Heart left ventricle (tissue), 16 donors: ENCODE data around the gene SLC9A7. TPM values are rescaled to one million over a fixed set of nuclear protein-coding genes. Genes with fewer than 3 reads are reported as not detected.
A peak's percentile ranks its signal among the peaks of the same experiment; 100 is the strongest.

ENCODE experiments used
- ATAC-seq, 4 donors: fragments of 200-7000 bp; cut with Tn5 transposase; one replicate each; pipeline ENCODE4 v1.9.1; 2020 to 2022; ENCODE audit warnings: moderate library complexity in 4 of 4, mild to moderate bottlenecking in 3 of 4, moderate number of reproducible peaks in 1 of 4
- DNase-seq, 5 donors: peaks; one replicate each; pipeline ENCODE4 v3.0.0-alpha.2; 2020
- H3K27ac ChIP-seq, 12 donors: fragments of 200-600 bp; sonication (generic) in 4 of 12; one replicate each; pipeline versions ENCODE4 v1.5.0 to v1.8.0; 2016 to 2022; ENCODE audit warnings: mild to moderate bottlenecking in 2 of 12
- H3K27me3 ChIP-seq, 9 donors: fragments of 200-600 bp; sonication (generic) in 2 of 9; one replicate each; pipeline versions ENCODE4 v1.5.1 to v1.8.0; 2016 to 2022; ENCODE audit warnings: mild to moderate bottlenecking in 3 of 9
- H3K36me3 ChIP-seq, 9 donors: fragments of 200-600 bp; sonication (generic) in 2 of 9; one replicate each; pipeline versions ENCODE4 v1.5.0 to v1.8.0; 2018 to 2022; ENCODE audit warnings: mild to moderate bottlenecking in 2 of 9
- H3K4me1 ChIP-seq, 12 donors: fragments of 200-600 bp; sonication (generic) in 4 of 12; one replicate each; pipeline versions ENCODE4 v1.5.0 to v1.8.0; 2016 to 2022; ENCODE audit warnings: mild to moderate bottlenecking in 3 of 12
- H3K4me3 ChIP-seq, 12 donors: fragments of 200-600 bp; sonication (generic) in 4 of 12; one replicate each; pipeline versions ENCODE4 v1.5.0 to v1.8.0; 2017 to 2022; ENCODE audit warnings: mild to moderate bottlenecking in 9 of 12, moderate library complexity in 4 of 12
- H3K9me3 ChIP-seq, 12 donors: fragments of 200-600 bp; sonication (generic) in 4 of 12; one replicate each; pipeline versions ENCODE4 v1.5.0 to v1.8.0; 2016 to 2022; ENCODE audit warnings: mild to moderate bottlenecking in 1 of 12
- POLR2A ChIP-seq, 2 donors: fragments of 450-650 bp; IDR thresholded peaks; one replicate each; pipeline ENCODE4 v1.6.1; 2017; ENCODE audit warnings: antibody characterized with exemption in 2 of 2, mild to moderate bottlenecking in 2 of 2, moderate library complexity in 2 of 2
- WGBS, 4 donors: extraction: QIAGEN DNeasy Blood & Tissue Kit in 2 of 4; methylation state at CpG; one replicate each; pipeline versions ENCODE4 v1.1.5 to v1.1.7; 2013 to 2018; 5-methylcytosine and 5-hydroxymethylcytosine counted together
- intact Hi-C, 10 donors: fragments of 100-400 bp; cut with DNase I; formaldehyde crosslinking; loops; one replicate each; pipeline versions ENCODE4 v1.11.1 to v1.14.2; 2022
- polyA plus RNA-seq, 2 donors: library from polyadenylated mRNA; stranded (reverse); fragments of 200-250 nt; gene quantifications; one replicate each; pipeline ENCODE4 v1.2.3, GENCODE V29; 2013
- total RNA-seq, 9 donors: library from RNA; depleted of rRNA in 2 of 9; stranded (reverse); fragments of >200 nt in 2 of 9; fragmentation: NEBNext Ultra II Directional in 3 of 9; extraction: Animal tissue kit (Norgen Biotek cat#: 25700) in 3 of 9; gene quantifications; one replicate each; pipeline versions ENCODE4 v1.1.0 to v1.2.4, GENCODE V29; 2016 to 2023
- TF ChIP-seq, protein P1 (sequence below), 12 donors: fragments of 200-600 bp; sonication (generic) in 4 of 12; IDR thresholded peaks; one replicate each; pipeline versions ENCODE4 v1.5.0 to v1.8.0; 2018 to 2022; ENCODE audit warnings: antibody characterized with exemption in 12 of 12, mild to moderate bottlenecking in 5 of 12
- donor health status: ischemic (EF 13 %, LVEDD 7.1; RV severe dilation, severe dysfunction).
- donor health status: healthy with polysubstance abuse.
- donor health status: DM: no; HTN: yes; CAD: no.
- donor health status: DM: no; HTN: no; CAD: no.
- donor health status: ischemic (EF 25% LVEDD 6.9; RV normal size, moderate dysfunction).
- donor health status: ischemic (EF 25% LVEDD 5.7; RV mildly dilated, moderate dysfunction).
- donor health status: healthy.
- donor health status: DM: yes; HTN: yes; CAD: no.
- donor health status: ischemic (EF 35%, LVEDD 5.7; RV mildly dilated, moderate dysfunction).
- donor health status: nonischemic (EF 11% LVEDD 7.7; RV severe dilation, severe dysfunction).
- donor health status: DM: yes; HTN: yes; CAD: no.
- donor health status: PGD.
- donor health status: ischemic (EF 29% LVEDD 5.4; RV normal size, mild dysfunction).
- donor health status: nonischemic (EF 23%, LVEDD 6.1; RV moderate dilation, normal function).

Gene SLC9A7
- total and polyA plus RNA-seq, 11 donors, result 0.46 to 8.6 (median 2.3) TPM

DNA sequence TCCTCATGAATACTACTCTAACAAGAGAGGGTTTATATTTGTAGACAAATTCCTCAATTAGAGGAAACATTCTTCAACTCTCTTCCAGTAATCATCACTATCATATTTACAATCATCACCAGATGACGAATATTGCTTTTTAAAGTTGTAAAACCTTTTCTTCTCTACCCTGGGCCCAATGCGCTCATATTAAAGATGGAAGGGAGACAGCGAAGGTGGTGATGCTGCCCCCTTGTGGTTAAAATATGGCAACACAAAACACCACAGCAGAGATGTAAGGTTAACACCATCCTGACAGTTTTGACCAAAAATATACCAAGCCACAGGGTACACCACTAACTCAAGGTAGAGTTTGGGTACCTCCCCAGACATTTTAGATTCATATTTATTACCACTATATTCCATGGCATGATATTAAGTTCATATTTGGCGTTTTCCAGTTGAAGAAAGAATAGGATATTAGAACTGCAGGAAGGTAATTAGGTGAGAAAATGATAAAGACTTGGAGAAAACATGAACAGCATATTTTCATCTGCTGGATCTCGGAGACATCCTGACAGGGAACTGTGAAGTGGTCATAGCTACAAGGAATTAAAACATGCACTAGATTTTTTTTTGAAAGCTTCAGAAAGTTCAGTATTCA, 72.8 kb downstream of the SLC9A7 start:
- H3K9me3 ChIP-seq, result no peaks in the 10 kb centered on the region
- TF ChIP-seq POLR2A (IDR thresholded peaks at IDR 0.05), result no peak
- TF ChIP-seq, protein P1, sequence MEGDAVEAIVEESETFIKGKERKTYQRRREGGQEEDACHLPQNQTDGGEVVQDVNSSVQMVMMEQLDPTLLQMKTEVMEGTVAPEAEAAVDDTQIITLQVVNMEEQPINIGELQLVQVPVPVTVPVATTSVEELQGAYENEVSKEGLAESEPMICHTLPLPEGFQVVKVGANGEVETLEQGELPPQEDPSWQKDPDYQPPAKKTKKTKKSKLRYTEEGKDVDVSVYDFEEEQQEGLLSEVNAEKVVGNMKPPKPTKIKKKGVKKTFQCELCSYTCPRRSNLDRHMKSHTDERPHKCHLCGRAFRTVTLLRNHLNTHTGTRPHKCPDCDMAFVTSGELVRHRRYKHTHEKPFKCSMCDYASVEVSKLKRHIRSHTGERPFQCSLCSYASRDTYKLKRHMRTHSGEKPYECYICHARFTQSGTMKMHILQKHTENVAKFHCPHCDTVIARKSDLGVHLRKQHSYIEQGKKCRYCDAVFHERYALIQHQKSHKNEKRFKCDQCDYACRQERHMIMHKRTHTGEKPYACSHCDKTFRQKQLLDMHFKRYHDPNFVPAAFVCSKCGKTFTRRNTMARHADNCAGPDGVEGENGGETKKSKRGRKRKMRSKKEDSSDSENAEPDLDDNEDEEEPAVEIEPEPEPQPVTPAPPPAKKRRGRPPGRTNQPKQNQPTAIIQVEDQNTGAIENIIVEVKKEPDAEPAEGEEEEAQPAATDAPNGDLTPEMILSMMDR (IDR thresholded peaks at IDR 0.05), result peak; percentile 48 to 82 (median 70)
- H3K27ac ChIP-seq, result no peak overlapping the region
- no peak overlapping the region for H3K4me3 ChIP-seq
- peak in 2 of 5 donors; percentile 11 to 18 for DNase-seq
- intact Hi-C loops, result loop anchor here in 9 of 10 donors (1.0 to 10.0 kb wide), 9 partner anchors 34 to 139 kb away; partner anchors contain the start of genes CHST7 (in 3 of the 9) and ZNF674 (in 1 of the 9)
- H3K27me3 ChIP-seq, result no peaks in the 10 kb centered on the region
- H3K36me3 ChIP-seq, result no peaks in the 10 kb centered on the region
- WGBS, 4 donors, result 12 to 31% (median 17%) methylated on average over 5 of the region's 5 CpGs
- peak in 3 of 4 donors; percentile 44 to 79 (median 64) for ATAC-seq
- H3K4me1 ChIP-seq, result no peaks in the 10 kb centered on the region

DNA sequence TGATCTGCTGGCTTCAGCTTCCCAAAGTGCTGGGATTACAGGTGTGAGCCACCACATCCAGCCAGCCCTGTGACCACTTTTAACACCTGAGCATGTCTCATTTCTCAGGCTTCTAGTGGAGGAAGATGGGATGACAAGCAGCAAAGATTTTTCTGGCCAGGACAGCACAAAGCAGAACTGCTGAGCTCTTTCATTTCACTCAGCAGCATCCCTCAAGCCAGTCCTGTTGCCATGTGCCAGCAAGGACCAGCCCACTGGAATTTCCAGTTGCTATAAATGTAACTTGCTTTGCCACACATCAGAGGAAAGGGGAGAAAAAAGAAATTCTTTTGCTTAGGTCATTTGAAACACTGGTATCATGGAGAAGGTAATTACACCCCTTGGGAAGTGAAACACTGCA, 75.9 kb downstream of the SLC9A7 start:
- Histone ChIP-seq H3K4me3 (no peak overlapping the region), H3K27me3 (no peaks in the 10 kb centered on the region), H3K36me3 (no peaks in the 10 kb centered on the region), H3K27ac (no peak overlapping the region), H3K4me1 (no peaks in the 10 kb centered on the region), H3K9me3 (no peaks in the 10 kb centered on the region)
- no peak for ATAC-seq
- TF ChIP-seq POLR2A (IDR thresholded peaks at IDR 0.05), result no peak
- DNase-seq, result no peak
- intact Hi-C loops, result loop anchor here in 1 of 10 donors (10.0 kb wide), 1 partner anchor 128 kb away; no protein-coding TSS in a partner anchor

DNA sequence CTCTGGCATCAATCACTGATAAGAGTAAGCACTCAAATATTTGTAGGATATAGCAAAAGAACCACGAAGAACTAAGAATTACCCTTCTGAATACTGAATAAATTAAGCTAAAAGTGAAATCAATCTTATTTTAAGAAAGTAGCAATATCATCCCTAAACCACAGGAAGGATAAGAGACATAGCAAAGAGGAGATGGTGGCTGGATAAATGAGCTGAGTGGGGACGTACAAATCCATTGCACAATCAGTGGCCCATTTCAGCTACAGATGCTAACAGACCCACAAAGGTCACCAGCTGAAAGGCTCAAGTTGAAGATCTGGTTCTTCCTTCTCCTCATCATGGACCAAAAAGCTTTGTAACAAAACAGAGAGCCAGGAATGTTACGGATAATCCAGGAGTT, 77.1 kb downstream of the SLC9A7 start:
- DNase-seq (no peak), ATAC-seq (no peak)
- Histone ChIP-seq H3K4me1 (no peaks in the 10 kb centered on the region), H3K27me3 (no peaks in the 10 kb centered on the region), H3K9me3 (no peaks in the 10 kb centered on the region), H3K4me3 (no peak overlapping the region), H3K36me3 (no peaks in the 10 kb centered on the region), H3K27ac (no peak overlapping the region)
- TF ChIP-seq, protein P1 (IDR thresholded peaks at IDR 0.05), result no peak
- no peak for TF ChIP-seq POLR2A (IDR thresholded peaks at IDR 0.05)
- intact Hi-C loops, result loop anchor here in 1 of 10 donors (10.0 kb wide), 1 partner anchor 127 kb away; no protein-coding TSS in a partner anchor
- 49 to 84% (median 74%) methylated on average over 3 of the region's 3 CpGs for WGBS, 4 donors

DNA sequence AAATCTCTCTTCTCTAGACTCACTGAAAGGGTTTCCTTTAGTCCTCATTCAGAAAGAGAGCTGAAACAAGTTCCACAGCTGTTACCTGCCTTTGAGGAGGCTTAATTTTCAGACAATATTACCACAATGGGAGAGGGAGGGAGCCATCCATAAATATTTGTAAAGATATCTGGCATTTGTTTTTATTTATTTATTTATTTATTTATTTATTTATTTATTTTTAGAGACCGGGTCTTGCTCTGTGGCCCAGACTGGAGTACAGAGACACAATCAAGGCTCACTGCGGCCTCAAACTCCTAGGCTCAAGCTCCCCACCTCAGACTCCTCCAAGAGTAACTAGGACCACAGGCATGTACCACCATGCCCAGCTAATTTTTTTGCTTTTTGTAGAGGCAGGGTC, 80.7 kb downstream of the SLC9A7 start:
- Histone ChIP-seq H3K4me1 (no peaks in the 10 kb centered on the region), H3K27me3 (no peaks in the 10 kb centered on the region), H3K27ac (no peak overlapping the region), H3K36me3 (no peaks in the 10 kb centered on the region), H3K4me3 (no peak overlapping the region), H3K9me3 (no peaks in the 10 kb centered on the region)
- whole genome bisulfite sequencing, 4 donors, result 89 to 98% (median 94%) methylated on average over 2 of the region's 2 CpGs
- DNase-seq (no peak), ATAC-seq (no peak)
- intact Hi-C loops, result no loop called here
- TF ChIP-seq POLR2A (IDR thresholded peaks at IDR 0.05), result no peak

DNA sequence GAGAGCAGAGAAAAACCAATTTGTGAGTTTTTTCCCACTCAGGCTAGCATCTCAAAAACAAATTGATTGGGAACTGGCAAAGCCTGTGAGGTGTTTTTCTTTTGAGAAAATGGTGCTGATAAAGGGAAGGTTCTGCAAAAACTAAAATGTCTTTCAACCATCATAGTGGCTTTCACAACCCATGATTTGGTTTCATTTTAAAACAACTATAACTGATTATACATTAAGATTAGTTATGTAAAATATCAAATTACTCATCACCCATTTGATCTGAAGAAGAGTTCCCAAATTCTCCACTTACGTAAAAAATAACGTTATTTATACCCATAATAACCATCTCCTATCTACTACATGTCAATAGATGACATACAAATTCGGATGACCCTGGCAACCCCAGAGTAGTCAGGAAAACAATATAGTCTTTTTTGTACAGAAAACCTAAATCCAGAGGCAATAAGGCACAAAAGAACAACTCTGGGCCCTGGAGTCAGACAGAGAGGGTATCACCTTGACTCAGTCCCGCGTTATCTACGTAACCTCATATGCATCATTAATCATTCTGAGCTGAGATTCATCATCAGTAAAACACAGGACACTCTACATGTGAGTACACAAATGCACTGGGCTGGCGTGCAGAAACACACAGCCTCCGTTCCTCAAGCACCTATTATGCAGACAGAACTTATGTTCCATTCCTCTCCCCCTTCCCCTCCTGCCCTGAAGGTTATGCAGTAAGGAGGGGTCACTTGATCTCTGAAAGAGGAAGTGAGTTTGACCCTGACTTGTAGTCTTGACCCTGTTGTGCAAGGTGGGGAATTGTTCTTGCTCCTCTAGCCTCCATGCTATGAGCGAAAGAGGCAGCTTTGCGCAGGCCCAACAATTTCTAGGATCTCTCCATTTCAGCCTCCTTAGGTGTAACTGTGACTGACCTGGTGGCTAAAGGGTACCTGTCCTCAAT, 82.2 kb downstream of the SLC9A7 start:
- Histone ChIP-seq H3K4me1 (no peaks in the 10 kb centered on the region), H3K27me3 (no peaks in the 10 kb centered on the region), H3K4me3 (no peak overlapping the region), H3K36me3 (no peaks in the 10 kb centered on the region), H3K27ac (no peak overlapping the region), H3K9me3 (no peaks in the 10 kb centered on the region)
- intact Hi-C loops, result no loop called here
- ATAC-seq, result no peak
- TF ChIP-seq, protein P1 (IDR thresholded peaks at IDR 0.05), result no peak
- no peak for TF ChIP-seq POLR2A (IDR thresholded peaks at IDR 0.05)
- WGBS, 4 donors, result 79 to 95% (median 92%) methylated on average over 10 of the region's 10 CpGs
- DNase-seq, result no peak
